IPS-NIHi7 (cell line): ENCODE results near the gene TFB1M.
"Not testable (repeated sequence)": the region's sequence is repeated elsewhere in the genome, so short reads cannot be mapped to it uniquely, and the experiment has no call there.

Source experiments
- DNase-seq: peaks from one replicate; pipeline ENCODE4 v3.0.0; 2012; ENCODE audit warnings: mixed read lengths; ENCODE audit errors: extremely low spot score

TFB1M gene

GRCh38 chr6:155314092-155314772 lies at the start of gene TFB1M:
Gene TFB1M, minus strand, starts transcription at chr6:155314484. Its CDS starts 56 bp downstream, at chr6:155314428.
- DNase-seq, result peak; percentile 94

- not testable (repeated sequence) for DNase-seq
Observed at GRCh38 chr6:155364021-155364420, 49.7 kb upstream of the TFB1M start.

GRCh38 chr6:155362968-155363632 lies 48.8 kb upstream of the TFB1M start:
- not testable (repeated sequence) for DNase-seq

- no peak for DNase-seq
Observed at GRCh38 chr6:155354167-155354566, 39.9 kb upstream of the TFB1M start.

- DNase-seq, result no peak
Observed at GRCh38 chr6:155352811-155353210, 38.5 kb upstream of the TFB1M start.

- no peak for DNase-seq
Observed at GRCh38 chr6:155352130-155352420, 37.8 kb upstream of the TFB1M start.

- DNase-seq, result no peak
Observed at GRCh38 chr6:155351273-155352129, 37.2 kb upstream of the TFB1M start.

- no peak for DNase-seq
Observed at GRCh38 chr6:155349956-155350355, 35.7 kb upstream of the TFB1M start.

- DNase-seq, result no peak
Observed at GRCh38 chr6:155349129-155349528, 34.8 kb upstream of the TFB1M start.

GRCh38 chr6:155347800-155348199 lies 33.5 kb upstream of the TFB1M start:
- no peak for DNase-seq

GRCh38 chr6:155346957-155347356 lies 32.7 kb upstream of the TFB1M start:
- no peak for DNase-seq

GRCh38 chr6:155344341-155345006 lies 30.2 kb upstream of the TFB1M start:
- DNase-seq, result no peak

GRCh38 chr6:155341130-155341828 lies 27.0 kb upstream of the TFB1M start:
- DNase-seq, result no peak

GRCh38 chr6:155340464-155341129 lies 26.3 kb upstream of the TFB1M start:
- DNase-seq, result peak; percentile 42

- DNase-seq, result not testable (repeated sequence)
Observed at GRCh38 chr6:155339929-155340328, 25.6 kb upstream of the TFB1M start.

GRCh38 chr6:155338237-155338636 lies 24.0 kb upstream of the TFB1M start:
- DNase-seq, result not testable (repeated sequence)

GRCh38 chr6:155335265-155335664 lies 21.0 kb upstream of the TFB1M start:
- DNase-seq, result no peak

- DNase-seq, result not testable (repeated sequence)
Observed at GRCh38 chr6:155334073-155334472, 19.8 kb upstream of the TFB1M start.

GRCh38 chr6:155333414-155333813 lies 19.1 kb upstream of the TFB1M start:
- DNase-seq, result no peak

- DNase-seq, result no peak
Observed at GRCh38 chr6:155330922-155331321, 16.6 kb upstream of the TFB1M start.
